ENCODE results near the gene PLPPR4.

DNA sequence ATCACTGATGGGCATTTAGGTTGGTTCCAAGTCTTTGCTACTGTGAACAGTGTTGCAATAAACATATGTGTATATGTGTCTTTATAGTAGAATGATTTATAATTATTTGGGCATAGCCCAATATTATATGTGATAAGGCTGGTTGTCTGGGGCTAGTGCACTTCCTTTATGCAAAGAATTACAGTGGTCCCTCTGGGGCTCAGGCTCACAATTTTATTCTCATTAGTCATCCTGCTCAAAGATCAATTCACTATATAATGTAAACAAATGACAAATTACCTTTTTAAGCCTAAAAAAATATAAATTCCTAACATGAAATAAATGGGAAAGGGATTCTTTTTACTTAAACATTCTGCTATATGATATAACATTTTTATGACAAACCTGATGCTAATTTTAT, 5.0 kb downstream of the PLPPR4 start:
- TF ChIP-seq EP300 (IDR thresholded peaks at IDR 0.05) (no peak), POLR2AphosphoS5 (IDR thresholded peaks at IDR 0.05) (no peak)
- TF ChIP-seq, protein P1, sequence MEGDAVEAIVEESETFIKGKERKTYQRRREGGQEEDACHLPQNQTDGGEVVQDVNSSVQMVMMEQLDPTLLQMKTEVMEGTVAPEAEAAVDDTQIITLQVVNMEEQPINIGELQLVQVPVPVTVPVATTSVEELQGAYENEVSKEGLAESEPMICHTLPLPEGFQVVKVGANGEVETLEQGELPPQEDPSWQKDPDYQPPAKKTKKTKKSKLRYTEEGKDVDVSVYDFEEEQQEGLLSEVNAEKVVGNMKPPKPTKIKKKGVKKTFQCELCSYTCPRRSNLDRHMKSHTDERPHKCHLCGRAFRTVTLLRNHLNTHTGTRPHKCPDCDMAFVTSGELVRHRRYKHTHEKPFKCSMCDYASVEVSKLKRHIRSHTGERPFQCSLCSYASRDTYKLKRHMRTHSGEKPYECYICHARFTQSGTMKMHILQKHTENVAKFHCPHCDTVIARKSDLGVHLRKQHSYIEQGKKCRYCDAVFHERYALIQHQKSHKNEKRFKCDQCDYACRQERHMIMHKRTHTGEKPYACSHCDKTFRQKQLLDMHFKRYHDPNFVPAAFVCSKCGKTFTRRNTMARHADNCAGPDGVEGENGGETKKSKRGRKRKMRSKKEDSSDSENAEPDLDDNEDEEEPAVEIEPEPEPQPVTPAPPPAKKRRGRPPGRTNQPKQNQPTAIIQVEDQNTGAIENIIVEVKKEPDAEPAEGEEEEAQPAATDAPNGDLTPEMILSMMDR (IDR thresholded peaks at IDR 0.05) = no peak
